Measurements from ENCODE around the gene PSME1. TPM values are rescaled to one million over a fixed set of nuclear protein-coding genes. Genes with fewer than 3 reads are reported as not detected.

Gene PSME1
- total RNA-seq, 2 donors from 2014 or later: 237 to 406 TPM

DNA sequence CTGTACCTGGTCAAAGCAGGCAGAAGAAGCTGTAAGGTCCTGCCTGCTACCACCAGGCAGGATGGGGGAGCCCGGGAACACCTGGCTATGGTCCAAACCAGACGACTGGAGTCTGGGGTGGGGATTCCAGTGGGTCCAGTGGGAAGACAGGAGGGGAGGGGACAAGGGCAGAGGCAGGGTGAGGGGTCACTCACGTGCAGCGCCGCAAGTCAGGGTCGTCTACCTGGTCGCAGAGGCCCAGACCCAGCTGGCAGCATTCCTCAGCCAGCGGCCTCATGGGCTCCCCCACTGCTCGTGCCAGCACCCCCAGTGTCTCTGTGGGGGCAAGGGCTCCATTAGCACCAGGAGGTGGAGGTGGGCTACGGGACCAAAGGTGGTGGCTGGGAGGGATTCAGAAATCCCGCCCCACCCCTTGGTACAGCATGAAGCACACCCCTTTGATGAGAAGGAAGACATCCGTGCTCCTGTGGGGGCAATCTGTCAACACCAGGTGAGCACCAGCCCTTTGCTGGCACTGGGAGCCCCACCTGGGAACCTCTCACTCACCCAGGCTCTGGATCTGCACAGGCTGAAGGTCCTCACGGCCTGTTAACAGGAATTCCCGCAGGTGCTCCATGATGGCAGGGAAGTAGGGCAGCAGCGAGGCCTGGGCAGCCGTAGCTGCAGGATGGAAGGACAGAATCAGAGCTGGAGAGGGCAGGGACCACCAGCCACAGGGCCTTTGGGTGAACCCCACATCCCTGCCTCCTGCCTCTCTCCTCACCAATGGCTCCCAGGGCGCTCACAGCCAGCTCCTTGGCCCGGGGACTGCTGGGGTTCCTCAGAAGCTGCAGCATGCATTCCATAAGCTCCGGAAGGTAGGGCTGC, 48.3 kb downstream of the PSME1 start:
- peaks cover 9% of the 10 kb centered on the region for H3K36me3 Mint-ChIP-seq
- peak overlapping the region in 1 of 2 donors; percentile 17 for H3K27ac Mint-ChIP-seq
- H3K4me1 Mint-ChIP-seq (ENCODE audit: low read depth in 2 of 2): peaks cover 17 to 28% of the 10 kb centered on the region in 2 donors
- H3K9me3 Mint-ChIP-seq: no peaks in the 10 kb centered on the region
- H3K27me3 Mint-ChIP-seq: no peaks in the 10 kb centered on the region
- DNase-seq (ENCODE audit: low spot score): no peak
- no peak overlapping the region for H3K4me3 Mint-ChIP-seq
- no peak for ATAC-seq

GRCh38 chr14:24185026-24185425, 49.0 kb downstream of the PSME1 start:
- Mint-ChIP-seq H3K27me3 (no peaks in the 10 kb centered on the region), H3K4me3 (no peak overlapping the region), H3K4me1 (ENCODE audit: low read depth in 2 of 2) (peaks cover 19 to 26% of the 10 kb centered on the region in 2 donors), H3K9me3 (no peaks in the 10 kb centered on the region), H3K27ac (peak overlapping the region in 1 of 2 donors; percentile 17), H3K36me3 (peaks cover 9% of the 10 kb centered on the region)
- no peak for DNase-seq (ENCODE audit: low spot score)
- ATAC-seq: no peak

DNA sequence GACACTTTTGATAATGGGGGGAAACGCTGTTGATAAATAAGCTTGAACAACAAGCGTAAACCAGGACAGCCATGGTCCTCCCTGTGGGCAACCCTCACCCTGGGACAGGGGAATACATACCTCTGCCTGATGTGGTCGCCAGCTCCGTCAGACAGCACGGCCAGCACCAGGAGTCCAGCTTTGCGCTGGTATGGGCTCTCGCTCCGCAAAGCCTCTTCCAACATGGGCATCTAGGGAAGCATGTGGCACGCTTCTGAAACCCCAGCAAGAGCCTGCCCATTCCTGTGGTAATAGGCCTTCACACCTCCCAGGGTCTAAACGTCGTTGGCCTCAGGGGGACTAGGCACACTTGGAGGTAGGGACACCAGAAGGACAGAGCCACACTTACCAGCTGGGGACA, 49.7 kb downstream of the PSME1 start:
- ATAC-seq (no peak), DNase-seq (ENCODE audit: low spot score) (no peak)
- Mint-ChIP-seq H3K9me3 (no peaks in the 10 kb centered on the region), H3K4me1 (ENCODE audit: low read depth in 2 of 2) (peaks cover 19 to 28% of the 10 kb centered on the region in 2 donors), H3K27me3 (no peaks in the 10 kb centered on the region), H3K36me3 (peaks cover 8% of the 10 kb centered on the region), H3K27ac (no peak overlapping the region), H3K4me3 (no peak overlapping the region)

- Mint-ChIP-seq H3K36me3 (peaks cover 4% of the 10 kb centered on the region), H3K9me3 (no peaks in the 10 kb centered on the region), H3K4me3 (peak overlapping the region; percentile 91), H3K27ac (peak overlapping the region; percentile 76 to 85), H3K27me3 (no peaks in the 10 kb centered on the region), H3K4me1 (ENCODE audit: low read depth in 2 of 2) (peaks cover 21 to 25% of the 10 kb centered on the region in 2 donors)
- no peak for DNase-seq (ENCODE audit: low spot score)
- ATAC-seq: no peak
These were observed 51.0 kb downstream of the PSME1 start for GRCh38 chr14:24186831-24187538.

DNA sequence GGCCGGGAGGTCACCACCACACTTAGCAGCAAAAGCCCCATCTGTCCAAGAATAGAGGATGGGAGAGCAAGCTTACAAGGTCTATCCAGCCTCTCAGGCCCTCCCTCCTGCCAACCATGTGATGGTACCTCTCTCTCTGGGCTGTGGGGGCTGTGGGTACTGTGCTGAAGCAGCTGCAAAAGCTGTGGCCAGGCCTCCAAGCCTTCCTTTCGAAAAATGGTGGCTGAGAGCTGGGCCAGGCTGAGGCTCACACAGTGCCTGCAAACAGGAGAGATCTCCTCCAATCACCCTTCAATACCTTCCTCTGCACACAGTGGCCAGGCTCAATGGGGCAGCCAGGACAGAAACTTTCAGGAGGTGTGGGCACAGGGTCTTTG, 51.5 kb downstream of the PSME1 start:
- Mint-ChIP-seq H3K9me3 (no peaks in the 10 kb centered on the region), H3K4me1 (ENCODE audit: low read depth in 2 of 2) (peaks cover 26 to 28% of the 10 kb centered on the region in 2 donors), H3K36me3 (peaks cover 8% of the 10 kb centered on the region), H3K27ac (peak overlapping the region; percentile 76 to 85), H3K27me3 (no peaks in the 10 kb centered on the region), H3K4me3 (peak overlapping the region; percentile 91)
- DNase-seq (ENCODE audit: low spot score) (no peak), ATAC-seq (no peak)

Other genes starting within 250 kb of the PSME1 start
- 10 to 100 TPM; 12.3 to 19.0 TPM for gene DHRS4, start 182.4 kb upstream of the PSME1 start, total RNA-seq
- 10 to 100 TPM; 13.7 to 16.5 TPM for gene DHRS4L2, start 147.3 kb upstream of the PSME1 start, total RNA-seq
- under 1 TPM; 0.10 to 0.50 TPM for gene CARMIL3, start 84.2 kb upstream of the PSME1 start, total RNA-seq
- not detected for gene CPNE6, start 64.6 kb upstream of the PSME1 start, total RNA-seq
- 10 to 100 TPM; 30.4 to 68.3 TPM for gene PCK2, start 41.9 kb upstream of the PSME1 start, total RNA-seq
- 10 to 100 TPM; 87.4 to 96.1 TPM for gene DCAF11, start 21.4 kb upstream of the PSME1 start, total RNA-seq
- gene NRL, start 21.2 kb upstream of the PSME1 start, total RNA-seq: 1 to 10 TPM; 1.8 to 2.2 TPM
- gene FITM1, start 5.5 kb upstream of the PSME1 start, total RNA-seq: 1 to 10 TPM in 1 of 2 donors, under 1 TPM in 1; 0.67 to 1.8 TPM
- gene EMC9, start 5.4 kb downstream of the PSME1 start, total RNA-seq: 10 to 100 TPM; 28.7 to 37.5 TPM
- 100 to 1,000 TPM; 600 to 673 TPM for gene PSME2, start 10.4 kb downstream of the PSME1 start, total RNA-seq
- gene RNF31, start 11.3 kb downstream of the PSME1 start, total RNA-seq: 100 to 1,000 TPM; 115 to 170 TPM
- 100 to 1,000 TPM; 135 to 227 TPM for gene IRF9, start 25.1 kb downstream of the PSME1 start, total RNA-seq
- gene REC8, start 35.9 kb downstream of the PSME1 start, total RNA-seq: 10 to 100 TPM; 52.1 to 85.9 TPM
- gene IPO4, start 52.6 kb downstream of the PSME1 start, total RNA-seq: 100 to 1,000 TPM in 1 of 2 donors, 10 to 100 TPM in 1; 52.8 to 145 TPM
- 10 to 100 TPM; 27.6 to 30.2 TPM for gene TM9SF1, start 59.2 kb downstream of the PSME1 start, total RNA-seq
- gene TSSK4, start 69.5 kb downstream of the PSME1 start, total RNA-seq: under 1 TPM in 1 of 2 donors, not detected in 1; 0.95 TPM
- gene CHMP4A, start 77.3 kb downstream of the PSME1 start, total RNA-seq: 10 to 100 TPM; 66.2 to 95.0 TPM
- gene MDP1, start 79.9 kb downstream of the PSME1 start, total RNA-seq: 10 to 100 TPM in 1 of 2 donors, 1 to 10 TPM in 1; 9.1 to 11.3 TPM
- gene NEDD8, start 96.2 kb downstream of the PSME1 start, total RNA-seq: 100 to 1,000 TPM; 196 to 199 TPM
- 10 to 100 TPM; 40.5 to 54.5 TPM for gene GMPR2, start 96.7 kb downstream of the PSME1 start, total RNA-seq
- 100 to 1,000 TPM in 1 of 2 donors, 10 to 100 TPM in 1; 77.7 to 103 TPM for gene TINF2, start 106.4 kb downstream of the PSME1 start, total RNA-seq
- gene TGM1, start 127.0 kb downstream of the PSME1 start, total RNA-seq: 1 to 10 TPM; 2.5 to 8.7 TPM
- gene RABGGTA, start 135.4 kb downstream of the PSME1 start, total RNA-seq: 10 to 100 TPM; 37.6 to 47.5 TPM
- 10 to 100 TPM; 15.6 to 17.4 TPM for gene DHRS1, start 163.6 kb downstream of the PSME1 start, total RNA-seq
- 10 to 100 TPM; 38.5 to 59.0 TPM for gene NOP9, start 163.7 kb downstream of the PSME1 start, total RNA-seq
- 10 to 100 TPM in 1 of 2 donors, 1 to 10 TPM in 1; 6.8 to 20.2 TPM for gene CIDEB, start 171.8 kb downstream of the PSME1 start, total RNA-seq
- 10 to 100 TPM; 13.7 to 27.1 TPM for gene LTB4R2, start 173.9 kb downstream of the PSME1 start, total RNA-seq
- gene LTB4R, start 175.3 kb downstream of the PSME1 start, total RNA-seq: 10 to 100 TPM; 13.2 to 37.3 TPM
- gene ADCY4, start 198.9 kb downstream of the PSME1 start, total RNA-seq: 1 to 10 TPM; 1.0 to 1.9 TPM
- gene RIPK3, start 203.8 kb downstream of the PSME1 start, total RNA-seq: 10 to 100 TPM; 12.5 to 15.5 TPM
- not detected for gene NFATC4, start 232.0 kb downstream of the PSME1 start, total RNA-seq

Data from natural killer cell treated with Interleukin-12 subunit alpha and Interleukin-12 subunit beta and Interleukin-15 and Interleukin-18, amount 100 ng/mL, for 72 hours (primary cell).